ENCODE data around the gene FLYWCH1. TPM values are rescaled to one million over a fixed set of nuclear protein-coding genes. Genes with fewer than 3 reads are reported as not detected.
"Not testable (repeated sequence)": the region's sequence is repeated elsewhere in the genome, so short reads cannot be mapped to it uniquely, and the experiment has no call there.

The FLYWCH1 gene
- total RNA-seq, 1 experiment from 2014 or later: 23.3 TPM

DNA sequence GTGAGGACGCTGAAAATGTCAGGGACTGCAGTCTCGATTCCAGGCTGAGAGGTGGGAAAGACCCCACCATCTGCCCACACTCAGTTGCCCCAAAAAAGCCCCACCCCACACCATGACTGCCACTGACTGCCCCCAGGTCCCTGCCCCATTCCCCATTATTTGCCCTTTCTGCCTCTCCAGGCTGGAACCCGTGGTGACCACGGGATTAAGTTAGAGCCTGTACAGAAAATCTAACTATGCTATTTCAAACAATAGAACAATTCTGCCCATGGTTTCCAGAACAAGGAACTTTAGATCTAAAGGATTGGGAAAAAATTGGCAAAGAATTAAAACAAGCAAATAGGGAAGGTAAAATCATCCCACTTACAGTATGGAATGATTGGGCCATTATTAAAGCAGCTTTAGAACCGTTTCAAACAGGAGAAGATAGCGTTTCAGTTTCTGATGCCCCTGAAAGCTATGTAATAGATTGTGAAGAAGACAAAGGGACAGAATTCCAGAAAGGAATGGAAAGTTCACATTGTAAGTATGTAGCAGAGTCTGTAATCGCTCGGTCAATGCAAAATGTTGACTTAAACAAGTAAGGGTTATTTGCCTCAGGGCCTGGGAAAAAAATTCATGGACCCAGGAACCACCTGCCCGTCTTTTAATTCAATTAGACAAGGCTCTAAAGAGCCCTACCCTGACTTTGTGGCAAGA is 14.4 kb downstream of the FLYWCH1 start:
- ChIA-PET CTCF (interaction anchor here (0.6 to 1.9 kb wide), 5 partner anchors 13 to 102 kb away, joined by 3 to 15 read pairs (median 6); partner anchors contain the start of gene FLYWCH1), POLR2A (no interaction called here)
- no peaks in the 10 kb centered on the region for H3K36me3 ChIP-seq (ENCODE audit: control insufficient read depth, insufficient read depth, low read length)
- H3K27ac Mint-ChIP-seq (ENCODE audit: unreplicated experiment): no peak overlapping the region
- H3K4me3 Mint-ChIP-seq (ENCODE audit: unreplicated experiment): no peak overlapping the region
- TF ChIP-seq, protein P1, sequence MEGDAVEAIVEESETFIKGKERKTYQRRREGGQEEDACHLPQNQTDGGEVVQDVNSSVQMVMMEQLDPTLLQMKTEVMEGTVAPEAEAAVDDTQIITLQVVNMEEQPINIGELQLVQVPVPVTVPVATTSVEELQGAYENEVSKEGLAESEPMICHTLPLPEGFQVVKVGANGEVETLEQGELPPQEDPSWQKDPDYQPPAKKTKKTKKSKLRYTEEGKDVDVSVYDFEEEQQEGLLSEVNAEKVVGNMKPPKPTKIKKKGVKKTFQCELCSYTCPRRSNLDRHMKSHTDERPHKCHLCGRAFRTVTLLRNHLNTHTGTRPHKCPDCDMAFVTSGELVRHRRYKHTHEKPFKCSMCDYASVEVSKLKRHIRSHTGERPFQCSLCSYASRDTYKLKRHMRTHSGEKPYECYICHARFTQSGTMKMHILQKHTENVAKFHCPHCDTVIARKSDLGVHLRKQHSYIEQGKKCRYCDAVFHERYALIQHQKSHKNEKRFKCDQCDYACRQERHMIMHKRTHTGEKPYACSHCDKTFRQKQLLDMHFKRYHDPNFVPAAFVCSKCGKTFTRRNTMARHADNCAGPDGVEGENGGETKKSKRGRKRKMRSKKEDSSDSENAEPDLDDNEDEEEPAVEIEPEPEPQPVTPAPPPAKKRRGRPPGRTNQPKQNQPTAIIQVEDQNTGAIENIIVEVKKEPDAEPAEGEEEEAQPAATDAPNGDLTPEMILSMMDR (IDR thresholded peaks at IDR 0.05; ENCODE audit: insufficient read depth in 1 of 2, low read depth in 1 of 2, low read length in 1 of 2, severe bottlenecking in 1 of 2, unreplicated experiment in 1 of 2): no peak
- H3K27me3 Mint-ChIP-seq (ENCODE audit: insufficient read depth, unreplicated experiment): no peaks in the 10 kb centered on the region
- no peaks in the 10 kb centered on the region for H3K9me3 Mint-ChIP-seq (ENCODE audit: unreplicated experiment)
- intact Hi-C loops (cut with micrococcal nuclease; ENCODE audit: unreplicated experiment): loop anchor here (2.0 kb wide), 1 partner anchor 51 kb away; no protein-coding TSS in a partner anchor
- H3K36me3 Mint-ChIP-seq (ENCODE audit: insufficient read depth, unreplicated experiment): no peaks in the 10 kb centered on the region
- DNase-seq: no peak
- H3K27me3 ChIP-seq (replicated peaks; ENCODE audit: control insufficient read depth, insufficient read depth, low read length): no peaks in the 10 kb centered on the region
- BruUV-seq (replicated peaks): no TSS peak
- H3K9me3 ChIP-seq: no peaks in the 10 kb centered on the region
- H3K4me3 ChIP-seq (ENCODE audit: low read depth, low read length): no peak overlapping the region
- no peaks in the 10 kb centered on the region for H3K4me1 Mint-ChIP-seq (ENCODE audit: low read depth, unreplicated experiment)
- H3K4me1 ChIP-seq: peaks cover 13% of the 10 kb centered on the region

DNA sequence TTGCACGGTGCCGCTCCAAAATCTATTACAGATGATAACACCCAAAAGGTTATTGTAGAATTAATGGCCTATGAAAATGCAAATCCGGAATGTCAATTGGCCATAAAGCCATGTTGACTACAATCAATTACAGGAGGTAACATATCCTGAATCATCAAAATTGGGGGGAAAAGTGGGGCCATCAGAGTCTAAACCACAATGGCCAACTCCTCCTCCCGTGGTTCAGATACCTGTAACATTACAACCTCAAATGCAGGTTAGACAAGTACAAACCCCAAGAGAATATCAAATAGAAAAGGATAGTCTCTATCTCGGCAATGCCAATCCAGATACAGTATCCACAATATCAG is 14.9 kb downstream of the FLYWCH1 start:
- intact Hi-C loops (cut with micrococcal nuclease; ENCODE audit: unreplicated experiment): loop anchor here (2.0 kb wide), 1 partner anchor 52 kb away; no protein-coding TSS in a partner anchor
- H3K4me1 Mint-ChIP-seq (ENCODE audit: low read depth, unreplicated experiment): no peaks in the 10 kb centered on the region
- BruUV-seq (replicated peaks): no TSS peak

DNA sequence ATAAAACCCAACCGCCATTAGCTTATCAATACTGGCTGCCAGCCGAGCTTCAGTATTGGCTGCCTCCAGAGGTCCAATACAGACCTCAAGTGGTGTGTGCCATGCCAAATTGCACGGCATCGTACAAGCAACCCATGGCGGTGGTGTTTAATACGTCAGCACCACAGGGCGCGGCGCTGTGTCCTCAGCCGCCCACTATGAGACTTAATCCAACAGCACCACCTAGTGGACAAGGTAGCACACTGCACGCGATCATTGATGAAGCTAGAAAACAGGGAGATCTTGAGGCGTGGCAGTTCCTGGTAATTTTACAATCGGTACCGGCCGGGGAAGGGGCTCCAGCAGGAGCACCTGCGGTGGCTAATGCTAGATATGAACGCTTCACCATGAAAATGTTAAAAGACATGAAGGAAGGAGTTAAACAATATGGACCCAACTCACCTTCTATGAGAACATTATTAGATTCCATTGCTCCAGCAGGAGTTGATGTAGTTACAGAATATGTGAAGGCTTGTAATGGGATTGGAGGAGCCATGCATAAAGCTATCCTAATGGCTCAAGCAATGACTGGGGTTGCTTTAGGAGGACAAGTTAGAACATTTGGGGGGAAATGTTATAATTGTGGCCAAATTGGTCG is 15.4 kb downstream of the FLYWCH1 start:
- peak; percentile 77 to 83 for DNase-seq
- H3K27me3 Mint-ChIP-seq (ENCODE audit: insufficient read depth, unreplicated experiment): no peaks in the 10 kb centered on the region
- H3K4me3 Mint-ChIP-seq (ENCODE audit: unreplicated experiment): peak overlapping the region; percentile 44
- TF ChIP-seq, protein P1 (IDR thresholded peaks at IDR 0.05; ENCODE audit: insufficient read depth in 1 of 2, low read depth in 1 of 2, low read length in 1 of 2, severe bottlenecking in 1 of 2, unreplicated experiment in 1 of 2): peak; percentile 85 to 90
- peaks cover 13% of the 10 kb centered on the region for H3K4me1 ChIP-seq
- H3K4me3 ChIP-seq (ENCODE audit: low read depth, low read length): no peak overlapping the region
- no peaks in the 10 kb centered on the region for H3K36me3 Mint-ChIP-seq (ENCODE audit: insufficient read depth, unreplicated experiment)
- H3K27me3 ChIP-seq (replicated peaks; ENCODE audit: control insufficient read depth, insufficient read depth, low read length): no peaks in the 10 kb centered on the region
- no peaks in the 10 kb centered on the region for H3K4me1 Mint-ChIP-seq (ENCODE audit: low read depth, unreplicated experiment)
- H3K9me3 Mint-ChIP-seq (ENCODE audit: unreplicated experiment): no peaks in the 10 kb centered on the region
- ChIA-PET POLR2A (no interaction called here), CTCF (interaction anchor here (0.5 to 1.9 kb wide), 18 partner anchors 9 to 1327 kb away, joined by 3 to 15 read pairs (median 4); partner anchors contain the start of genes FLYWCH1, FLYWCH2 and KCTD5)
- intact Hi-C loops (cut with micrococcal nuclease; ENCODE audit: unreplicated experiment): loop anchor here (2.0 kb wide), 1 partner anchor 52 kb away; no protein-coding TSS in a partner anchor
- no TSS peak for BruUV-seq (replicated peaks)
- no peaks in the 10 kb centered on the region for H3K9me3 ChIP-seq
- H3K27ac Mint-ChIP-seq (ENCODE audit: unreplicated experiment): peak overlapping the region; percentile 23
- H3K36me3 ChIP-seq (ENCODE audit: control insufficient read depth, insufficient read depth, low read length): no peaks in the 10 kb centered on the region

More for the DNA sequence above, 14.9 kb downstream of the FLYWCH1 start:
- Histone ChIP-seq H3K27me3 (replicated peaks; ENCODE audit: control insufficient read depth, insufficient read depth, low read length) (no peaks in the 10 kb centered on the region), H3K4me1 (peaks cover 13% of the 10 kb centered on the region), H3K4me3 (ENCODE audit: low read depth, low read length) (no peak overlapping the region), H3K9me3 (no peaks in the 10 kb centered on the region), H3K36me3 (ENCODE audit: control insufficient read depth, insufficient read depth, low read length) (no peaks in the 10 kb centered on the region)
- H3K27me3 Mint-ChIP-seq (ENCODE audit: insufficient read depth, unreplicated experiment): no peaks in the 10 kb centered on the region
- POLR2A ChIA-PET: no interaction called here
- no peak for DNase-seq
- no peaks in the 10 kb centered on the region for H3K9me3 Mint-ChIP-seq (ENCODE audit: unreplicated experiment)
- peak overlapping the region; percentile 23 for H3K27ac Mint-ChIP-seq (ENCODE audit: unreplicated experiment)
- H3K4me3 Mint-ChIP-seq (ENCODE audit: unreplicated experiment): peak overlapping the region; percentile 44
- no peaks in the 10 kb centered on the region for H3K36me3 Mint-ChIP-seq (ENCODE audit: insufficient read depth, unreplicated experiment)
- TF ChIP-seq, protein P1 (IDR thresholded peaks at IDR 0.05; ENCODE audit: insufficient read depth in 1 of 2, low read depth in 1 of 2, low read length in 1 of 2, severe bottlenecking in 1 of 2, unreplicated experiment in 1 of 2): no peak
- CTCF ChIA-PET: interaction anchor here (0.6 to 1.9 kb wide), 8 partner anchors 9 to 244 kb away, joined by 3 to 15 read pairs (median 4); partner anchors contain the start of genes FLYWCH1 and KCTD5

DNA sequence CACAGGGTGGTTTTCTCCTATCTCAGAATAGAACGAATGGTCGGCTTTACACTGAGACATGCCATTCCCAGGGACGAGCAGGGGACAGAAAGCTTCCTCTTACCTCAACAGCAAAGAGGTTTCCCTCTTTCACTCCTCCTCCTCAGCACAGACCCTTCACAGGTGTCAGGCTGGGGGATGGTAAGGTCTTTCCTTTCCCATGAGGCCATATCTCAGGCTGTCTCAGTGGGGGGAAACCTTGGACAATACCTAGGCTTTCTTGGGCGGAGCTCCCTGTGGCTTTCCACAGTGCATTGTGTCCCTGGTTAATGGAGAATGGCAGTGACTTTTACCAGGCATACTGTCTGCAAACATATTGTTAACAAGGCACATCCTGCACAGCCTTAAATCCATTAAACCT is 16.4 kb downstream of the FLYWCH1 start:
- H3K27me3 ChIP-seq (replicated peaks; ENCODE audit: control insufficient read depth, insufficient read depth, low read length); H3K4me3 ChIP-seq (ENCODE audit: low read depth, low read length); H3K36me3 ChIP-seq (ENCODE audit: control insufficient read depth, insufficient read depth, low read length); intact Hi-C loops (cut with micrococcal nuclease; ENCODE audit: unreplicated experiment); H3K36me3 Mint-ChIP-seq (ENCODE audit: insufficient read depth, unreplicated experiment); H3K4me3 Mint-ChIP-seq (ENCODE audit: unreplicated experiment); H3K9me3 ChIP-seq; H3K9me3 Mint-ChIP-seq (ENCODE audit: unreplicated experiment); POLR2A ChIA-PET; BruUV-seq (replicated peaks); CTCF ChIA-PET; H3K27ac Mint-ChIP-seq (ENCODE audit: unreplicated experiment); H3K27me3 Mint-ChIP-seq (ENCODE audit: insufficient read depth, unreplicated experiment); H3K4me1 Mint-ChIP-seq (ENCODE audit: low read depth, unreplicated experiment); DNase-seq: not testable (repeated sequence)
- peaks cover 13% of the 10 kb centered on the region for H3K4me1 ChIP-seq

Measured in Caco-2 (cell line).